HTR-8/SVneo (cell line): ENCODE results near the gene THY1.
"Not testable (repeated sequence)": the region's sequence is repeated elsewhere in the genome, so short reads cannot be mapped to it uniquely, and the experiment has no call there.

ENCODE experiments used
- DNase-seq: peaks from one replicate; pipeline ENCODE4 v3.0.0; 2011; ENCODE audit warnings: low spot score, mixed read lengths; ENCODE audit not compliant: insufficient read length
- FAIRE-seq: peaks from 2 replicates; lab custom pipeline; 2011; peaks lifted over from hg19 to GRCh38; lab: Jason Lieb, UNC

THY1 gene

DNA sequence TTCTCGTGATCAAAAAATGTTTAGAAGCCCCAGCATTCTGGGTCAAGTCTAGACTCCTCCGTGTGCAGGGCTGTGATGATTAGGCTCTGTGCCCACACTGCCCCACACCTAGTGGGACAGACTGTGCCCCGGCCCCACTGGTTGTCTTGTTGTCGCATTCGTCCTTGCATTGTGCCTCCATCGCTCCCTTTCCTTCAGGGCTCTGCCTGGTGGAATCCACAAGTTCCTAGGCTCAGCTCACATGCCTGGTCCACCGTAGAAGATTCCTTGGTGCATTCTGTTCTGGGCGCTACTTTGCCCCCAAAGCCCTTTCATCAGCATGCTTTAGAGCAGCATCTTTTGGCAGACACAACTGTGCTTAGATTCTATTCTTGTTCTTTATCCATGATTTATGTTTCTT is 23.5 kb upstream of the THY1 start:
- no peak for DNase-seq
- FAIRE-seq: no peak

DNA sequence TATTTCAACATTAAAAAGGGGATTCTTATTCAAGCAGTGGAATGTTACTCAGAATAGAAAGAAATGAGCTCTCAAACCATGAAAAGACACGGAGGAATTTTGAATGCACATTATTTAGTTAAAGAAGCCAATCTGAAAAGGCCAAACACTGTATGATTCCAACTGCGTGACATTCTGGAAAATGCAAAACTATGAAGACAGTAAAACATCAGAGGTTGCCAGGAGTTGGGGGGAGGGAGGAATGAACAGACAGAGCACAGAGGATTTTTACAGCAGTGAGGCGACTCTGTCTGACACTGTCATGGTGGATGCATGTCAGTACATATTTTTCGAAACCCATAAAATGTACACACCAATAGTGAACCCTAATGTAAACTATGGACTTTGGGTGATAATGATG is 22.9 kb upstream of the THY1 start:
- DNase-seq (no peak), FAIRE-seq (no peak)

DNA sequence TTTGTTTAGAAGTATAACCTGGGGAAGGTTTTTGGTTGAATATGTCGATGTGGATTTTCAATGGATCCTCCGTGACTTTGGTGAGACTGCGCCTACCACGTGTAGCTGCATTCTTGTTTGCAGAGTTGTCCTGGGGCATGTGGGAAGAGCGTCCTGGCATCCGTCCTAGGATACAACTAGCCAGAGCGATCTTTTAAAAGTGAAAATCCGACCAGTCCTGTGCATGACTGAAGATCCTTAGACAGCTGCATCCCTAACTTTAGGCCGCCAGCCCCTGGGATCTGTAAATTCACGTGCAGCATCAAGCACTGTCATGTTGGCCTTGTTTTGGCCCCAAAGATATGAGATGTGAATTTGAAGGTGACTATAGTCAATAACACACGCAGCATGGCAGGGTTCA is 22.4 kb upstream of the THY1 start:
- FAIRE-seq (no peak), DNase-seq (no peak)

DNA sequence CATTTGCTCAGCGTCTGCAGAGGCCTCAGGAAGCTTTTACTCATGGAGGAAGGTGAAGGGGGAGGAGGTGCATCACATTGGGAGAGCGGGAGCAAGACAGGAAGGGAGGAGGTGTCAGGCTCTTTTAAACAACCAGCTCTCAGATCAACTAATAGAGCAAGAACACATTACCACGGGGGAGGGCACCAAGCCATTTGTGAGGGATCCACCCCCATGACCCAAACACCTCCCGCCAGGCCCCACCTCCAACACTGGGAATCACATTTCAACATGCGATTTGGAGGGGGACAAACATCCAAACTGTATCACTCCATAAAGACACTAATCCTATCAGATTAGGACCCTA is 18.9 kb upstream of the THY1 start:
- no peak for DNase-seq
- FAIRE-seq: no peak

DNA sequence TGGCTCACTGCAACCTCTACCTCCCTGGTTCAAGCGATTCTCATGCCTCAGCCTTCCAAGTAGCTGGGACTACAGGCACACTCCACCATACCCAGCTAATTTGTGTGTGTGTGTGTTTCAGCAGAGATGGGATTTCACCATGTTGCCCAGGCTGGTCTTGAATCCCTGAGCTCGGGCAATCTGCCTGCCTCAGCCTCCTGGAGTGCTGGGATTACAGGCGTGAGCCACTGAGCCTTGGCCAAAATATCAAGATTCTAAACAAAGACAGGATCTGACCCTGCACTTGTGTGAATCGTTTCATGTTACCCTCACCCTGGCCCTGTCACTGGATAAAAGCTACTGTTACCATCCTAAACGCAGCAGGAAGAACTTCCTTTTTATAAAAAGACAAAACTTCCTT is 15.6 kb upstream of the THY1 start:
- FAIRE-seq: no peak

DNA sequence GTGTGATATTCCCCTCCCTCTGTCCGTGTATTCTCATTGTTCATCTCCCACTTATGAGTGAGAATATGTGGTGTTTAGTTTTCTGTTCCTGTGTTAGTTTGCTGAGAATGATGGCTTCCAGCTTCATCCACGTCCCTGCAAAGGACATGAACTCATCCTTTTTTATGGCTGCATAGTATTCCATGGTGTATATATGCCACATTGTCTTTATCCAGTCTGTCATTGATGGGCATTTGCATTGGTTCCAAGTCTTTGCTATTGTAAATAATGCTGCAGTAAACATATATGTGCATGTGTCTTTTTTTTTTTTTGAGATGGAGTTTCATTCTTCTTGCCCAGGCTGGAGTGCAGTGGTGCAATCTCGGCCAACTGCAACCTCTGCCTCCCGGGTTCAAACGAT is 14.5 kb upstream of the THY1 start:
- not testable (repeated sequence) for FAIRE-seq, DNase-seq

More for the DNA sequence above, 15.6 kb upstream of the THY1 start:
- DNase-seq: no peak

DNA sequence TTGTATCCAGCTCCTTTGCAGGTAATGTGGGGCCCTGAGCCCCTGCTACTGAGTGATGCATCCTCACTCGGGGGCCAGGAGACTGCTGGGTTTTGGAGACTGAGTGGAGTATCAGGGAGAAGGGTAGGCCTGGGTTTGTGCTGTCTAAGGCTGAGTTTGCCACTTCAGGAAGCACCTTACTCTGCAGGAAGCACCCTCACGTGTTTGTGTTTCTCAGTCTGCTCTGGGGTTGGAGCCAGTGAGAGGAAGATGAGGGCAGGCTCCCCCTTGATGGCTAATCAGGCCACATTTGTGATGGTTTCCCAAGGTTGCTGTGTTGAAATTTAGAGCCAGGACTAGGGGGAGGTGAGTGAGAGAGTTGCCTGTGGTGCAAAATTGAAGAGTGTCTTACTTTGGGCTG is 13.7 kb upstream of the THY1 start:
- DNase-seq (no peak), FAIRE-seq (no peak)

DNA sequence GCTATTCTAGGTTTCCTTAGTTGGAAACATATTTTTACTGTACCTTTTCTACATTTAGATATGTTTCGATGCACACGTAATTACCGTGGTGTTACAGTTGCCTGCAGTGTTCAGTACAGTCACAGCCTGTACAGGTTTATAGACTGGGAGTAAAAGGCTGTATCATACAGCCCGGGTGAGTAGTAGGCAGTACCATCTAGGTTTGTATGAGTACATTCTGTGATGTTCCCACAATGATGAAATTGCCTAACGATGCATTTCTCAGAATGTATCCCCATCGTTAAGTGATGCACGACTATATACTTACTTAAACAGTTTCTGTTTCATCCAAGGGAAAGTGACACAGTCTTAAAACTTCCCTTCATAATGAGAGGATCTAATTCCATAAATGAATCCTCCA is 13.1 kb upstream of the THY1 start:
- DNase-seq (no peak), FAIRE-seq (no peak)

DNA sequence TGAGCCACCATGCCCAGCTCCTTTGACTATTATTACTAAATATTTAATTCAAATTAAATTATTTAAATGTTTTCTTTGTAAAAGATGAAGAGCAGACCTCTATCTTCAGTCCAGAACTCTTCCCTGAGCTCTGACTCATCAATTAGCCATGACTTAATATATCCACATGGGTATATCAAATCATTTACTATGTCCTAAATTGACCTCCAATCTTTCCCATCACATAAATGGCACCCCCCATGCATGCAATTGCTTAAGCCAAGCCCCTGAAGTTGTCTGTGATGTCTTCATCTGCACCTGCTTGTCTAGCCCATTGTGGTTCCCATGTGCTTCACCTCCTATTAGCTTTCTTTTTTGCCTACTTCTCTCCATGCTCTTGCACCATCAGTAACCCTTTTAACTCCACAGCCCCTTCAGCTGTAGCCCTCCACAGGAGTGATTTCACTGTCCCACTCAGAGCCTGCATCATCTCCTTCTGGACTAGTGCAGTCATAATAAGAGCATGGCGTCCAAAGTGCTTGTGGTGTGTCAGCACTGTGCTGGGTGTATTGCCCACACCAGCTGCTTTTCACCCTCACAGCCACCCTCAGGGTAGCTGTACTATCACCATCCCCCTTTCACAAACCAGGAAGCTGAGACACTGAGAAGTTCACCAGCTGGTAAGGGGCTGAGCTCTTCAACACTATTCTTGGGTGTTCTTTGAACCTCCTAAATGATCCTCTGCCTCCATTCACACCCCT is 11.8 kb upstream of the THY1 start:
- FAIRE-seq (no peak), DNase-seq (no peak)

DNA sequence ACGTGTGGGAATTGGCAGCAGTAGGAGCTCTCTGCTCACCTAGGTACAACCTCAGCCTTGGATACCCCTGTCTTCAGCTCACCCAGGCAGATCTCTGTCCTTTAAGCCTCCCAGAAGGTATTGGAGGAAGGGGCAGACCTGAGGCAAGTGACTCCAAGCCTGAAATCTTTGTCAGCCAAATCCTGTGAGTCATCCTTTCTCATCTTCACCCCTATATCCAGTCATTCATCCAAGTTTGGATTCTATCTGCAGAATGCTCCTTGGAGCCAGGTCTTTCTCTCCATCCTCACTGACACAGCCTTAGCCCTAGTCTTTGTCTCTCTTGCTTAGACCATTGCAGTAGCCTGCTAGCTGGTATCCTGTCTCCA is 10.4 kb upstream of the THY1 start:
- FAIRE-seq: no peak

DNA sequence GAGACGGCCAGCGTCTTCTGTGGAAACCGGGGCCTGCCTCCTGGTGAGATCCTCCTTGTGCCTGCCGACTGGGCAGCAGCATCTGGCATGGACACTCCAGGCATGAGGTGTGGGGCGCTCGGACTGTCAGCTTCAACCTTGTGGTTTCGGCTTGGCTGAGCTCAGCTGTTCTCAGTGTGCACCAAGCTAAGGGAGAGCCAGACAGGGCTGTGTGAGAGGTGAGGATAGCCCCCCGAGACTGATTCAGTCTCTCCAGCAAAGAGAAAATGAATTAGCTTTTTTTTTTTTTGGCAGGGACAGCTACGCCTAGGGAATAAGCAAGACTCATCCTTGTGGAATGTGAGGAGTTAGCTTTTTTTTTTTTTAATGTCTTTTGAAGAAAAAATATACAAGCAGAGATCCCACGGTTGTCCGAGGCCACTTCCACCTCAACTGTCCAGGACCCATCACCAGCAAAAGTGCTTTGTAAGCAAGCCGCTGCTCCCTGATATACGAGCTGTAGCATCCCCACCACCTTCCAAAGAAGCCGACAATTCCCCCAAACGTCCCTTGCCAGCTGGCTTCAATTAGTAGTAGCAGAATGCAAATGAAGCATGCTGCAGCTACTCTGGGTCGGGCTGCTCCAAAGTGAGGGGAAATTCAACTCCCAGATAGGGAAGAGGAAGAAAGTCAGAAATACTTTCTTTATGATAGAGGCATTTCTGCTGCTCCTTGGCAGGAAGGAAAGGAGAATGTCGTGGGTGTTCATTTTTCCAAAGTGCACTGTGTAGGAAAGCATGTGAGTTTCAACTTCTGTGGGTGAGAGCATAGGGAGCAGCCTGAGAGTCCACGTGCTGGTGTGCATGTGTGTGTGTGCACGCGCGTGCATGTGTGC is 9.7 kb upstream of the THY1 start:
- peak; percentile 66 for DNase-seq
- peak; percentile 13 for FAIRE-seq

More for the DNA sequence above, 10.4 kb upstream of the THY1 start:
- DNase-seq: peak; percentile 38

DNA sequence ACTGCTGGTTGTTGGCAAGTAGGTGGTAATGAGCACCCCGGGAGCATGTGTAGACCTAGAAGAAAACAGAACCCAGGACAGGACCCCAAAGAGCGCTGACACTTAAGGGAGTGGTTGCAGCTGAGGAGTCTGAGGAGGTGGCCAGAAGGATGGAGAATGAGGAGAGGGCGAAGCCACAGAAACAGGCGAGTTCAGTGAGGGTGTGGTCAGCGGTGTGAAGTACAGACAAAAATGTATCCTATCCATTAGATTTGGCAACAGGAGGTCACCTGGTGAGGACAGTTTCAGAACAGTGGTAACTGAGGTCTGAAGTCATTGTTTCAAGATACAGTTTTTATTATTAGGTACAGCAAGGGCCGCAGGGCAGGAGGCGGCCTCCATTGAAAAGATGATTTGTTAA is 8.6 kb upstream of the THY1 start:
- no peak for FAIRE-seq
- DNase-seq: no peak

DNA sequence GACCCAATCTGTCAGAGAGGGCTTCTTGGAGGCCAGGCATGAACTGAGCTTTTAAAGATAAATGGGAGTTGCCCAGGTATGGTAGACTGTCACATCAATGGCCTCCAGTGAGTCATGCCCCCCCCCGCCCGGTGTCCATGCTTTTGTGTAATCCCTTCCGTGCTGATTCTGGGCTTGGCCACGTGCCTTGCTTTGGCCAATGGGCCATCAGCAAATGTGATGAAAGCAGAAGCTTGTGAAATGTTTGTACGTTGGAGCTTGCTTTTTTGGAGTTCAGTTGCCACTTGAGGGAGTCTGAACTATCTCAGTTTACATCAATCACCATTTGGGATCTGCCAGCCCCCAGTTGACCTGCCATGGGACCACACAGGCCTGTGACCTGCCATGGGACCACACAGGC is 4.3 kb upstream of the THY1 start:
- no peak for DNase-seq
- FAIRE-seq: no peak

DNA sequence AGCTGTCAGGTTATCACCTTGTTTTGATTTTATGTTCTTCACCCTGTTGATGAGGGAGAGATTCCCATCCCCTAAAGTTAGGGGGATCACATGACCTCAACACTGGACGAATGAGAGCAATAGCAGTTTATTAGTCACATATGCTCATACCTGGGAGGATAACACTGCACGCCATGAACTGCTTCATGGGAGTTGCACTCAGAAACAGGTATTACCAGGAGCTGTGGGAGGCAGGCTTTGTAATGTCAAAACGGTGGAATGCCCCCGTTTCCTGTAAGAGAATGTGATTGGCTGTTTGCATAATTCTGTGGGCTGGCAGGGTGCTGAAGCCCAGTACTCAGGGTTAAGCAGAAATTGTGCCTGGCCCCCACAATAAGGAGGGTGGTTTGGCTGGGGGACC is 3.2 kb upstream of the THY1 start:
- no peak for DNase-seq
- FAIRE-seq: peak; percentile 23

DNA sequence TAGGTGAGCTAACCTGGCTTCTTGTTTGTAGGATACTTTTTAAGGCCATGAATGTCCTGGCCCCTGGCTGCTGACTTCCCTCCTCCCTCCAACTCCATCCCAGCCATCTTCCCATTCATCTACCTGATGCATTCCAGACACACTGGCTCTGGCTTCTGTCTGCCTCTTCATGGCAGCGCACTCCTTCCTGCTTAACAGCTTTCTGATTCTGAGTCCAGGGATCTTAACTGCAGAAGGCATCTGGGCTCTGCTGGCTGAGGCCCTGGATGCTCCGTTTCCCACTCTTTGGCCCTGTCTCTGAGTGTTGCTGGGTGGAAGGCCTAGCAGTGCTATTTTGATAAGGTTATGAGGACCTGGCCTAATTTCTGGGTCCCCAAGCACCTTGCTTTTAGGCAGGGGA is 1.8 kb upstream of the THY1 start:
- no peak for FAIRE-seq

DNA sequence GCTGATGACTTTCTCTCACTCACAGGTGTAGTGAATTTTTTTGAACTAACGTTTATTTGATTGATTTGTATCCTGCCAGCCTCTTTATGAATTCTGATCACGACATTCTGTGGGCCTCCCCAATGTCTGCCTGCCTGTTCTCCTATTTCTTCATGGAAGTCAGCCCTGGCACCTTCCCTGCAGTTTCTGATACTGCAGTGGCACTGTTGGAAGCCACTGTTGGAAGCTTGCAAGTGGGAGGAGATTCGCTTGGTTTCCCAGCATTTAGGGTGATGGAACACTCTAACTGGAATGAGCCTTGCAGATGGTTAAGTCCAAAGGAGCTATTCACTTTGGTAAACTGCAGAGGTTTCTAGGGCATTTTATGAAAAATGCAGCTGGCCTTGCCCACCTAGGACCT is 1.3 kb upstream of the THY1 start:
- DNase-seq (no peak), FAIRE-seq (no peak)

More for the DNA sequence above, 1.8 kb upstream of the THY1 start:
- DNase-seq: no peak

DNA sequence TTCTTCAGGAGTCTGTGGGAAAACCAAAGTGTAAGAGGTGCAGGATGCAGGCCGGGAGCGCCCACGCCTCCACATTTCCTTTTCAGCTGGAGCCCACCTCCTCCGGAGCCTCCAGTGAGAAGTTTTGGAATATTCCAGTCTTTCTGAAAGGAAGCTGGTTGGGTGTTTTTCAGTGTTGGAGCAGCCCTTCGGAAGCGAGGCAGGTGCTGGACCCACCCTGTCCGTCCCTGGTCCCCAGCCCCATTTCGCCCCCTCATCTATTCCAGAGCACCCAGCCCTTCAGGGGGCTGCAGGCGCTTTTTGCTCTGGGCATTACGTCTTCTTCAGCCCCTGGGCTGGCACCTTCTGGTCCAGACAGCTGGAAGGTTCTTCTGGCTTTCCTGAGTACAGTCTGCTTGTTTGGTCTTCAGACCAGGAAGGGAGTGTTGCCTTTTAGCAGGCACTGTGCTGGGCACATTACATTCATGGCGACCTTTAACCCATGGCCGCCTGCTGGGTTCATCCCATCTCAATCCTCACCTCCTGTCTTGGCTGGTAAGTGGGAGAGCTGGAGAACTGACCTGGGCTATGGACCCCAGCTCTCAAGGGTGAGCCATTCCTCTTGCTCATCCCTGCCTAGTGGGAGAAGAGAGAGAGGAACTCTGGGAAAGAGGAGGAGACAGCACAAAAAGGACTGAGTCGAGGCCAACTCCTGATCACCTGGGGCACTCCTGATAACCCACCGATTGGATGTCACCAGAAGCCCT is 710 bp upstream of the THY1 start:
- DNase-seq (no peak), FAIRE-seq (no peak)

DNA sequence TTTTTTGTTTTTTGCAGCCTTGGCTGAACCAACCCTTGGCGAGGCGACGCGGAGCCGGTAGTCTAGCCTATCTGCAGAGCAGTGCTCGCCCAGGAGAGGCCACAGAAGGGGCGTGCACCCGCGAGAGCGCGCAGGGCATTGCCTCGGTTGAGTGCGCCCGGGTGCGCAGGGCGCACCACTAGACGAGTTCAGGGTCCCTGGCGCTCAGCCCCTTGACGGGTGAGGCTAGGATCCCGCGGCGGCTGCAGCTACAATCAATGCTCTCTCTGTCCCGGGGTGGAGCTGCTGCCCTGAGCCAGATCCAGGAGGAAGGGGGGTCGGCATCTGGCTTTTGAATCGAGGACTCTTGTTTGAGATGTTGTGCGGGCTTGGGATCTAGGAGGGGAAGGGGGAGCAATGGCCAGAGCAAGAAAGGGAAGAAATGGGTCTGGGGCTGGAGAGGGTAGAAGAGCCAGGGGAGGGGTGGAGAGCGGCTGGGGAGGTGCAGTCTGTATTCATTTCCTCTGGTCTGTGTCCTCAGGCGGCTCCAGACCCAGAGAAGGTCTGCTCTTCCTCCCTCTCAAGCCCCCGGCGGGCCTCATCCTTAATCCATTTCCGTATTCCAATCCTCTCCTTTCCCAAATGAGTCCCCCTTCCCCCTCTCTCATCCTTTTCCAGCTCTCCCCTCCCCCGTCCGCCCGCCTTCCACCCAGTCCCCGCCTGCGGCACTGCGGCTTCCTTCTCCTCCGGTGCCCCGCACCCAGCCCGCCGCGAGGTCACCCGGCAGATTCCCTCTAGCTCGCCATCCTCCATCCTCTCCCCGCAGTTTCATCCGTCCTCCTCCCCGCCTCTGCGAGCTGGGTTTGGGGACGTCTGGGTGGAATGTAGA is 797 bp downstream of the THY1 start:
- FAIRE-seq (peak; percentile 23), DNase-seq (no peak)

DNA sequence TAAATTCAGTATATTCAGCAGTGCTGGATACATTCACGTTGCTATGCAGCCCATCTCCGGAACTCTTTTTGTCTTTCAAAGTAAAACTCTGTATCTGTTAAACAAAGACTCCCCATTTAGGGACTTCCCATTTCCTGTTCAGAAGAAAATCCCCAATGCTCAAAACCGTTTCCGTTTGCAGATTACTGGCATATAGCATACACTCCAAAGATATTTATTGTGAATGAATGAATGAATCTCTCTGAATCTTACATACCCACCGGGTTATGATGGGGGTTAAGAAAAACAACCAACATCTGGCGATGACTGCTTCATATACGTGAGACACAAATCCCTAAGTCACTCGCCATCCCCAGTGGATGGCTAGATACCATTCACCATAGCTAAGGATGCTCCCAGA is 1.6 kb downstream of the THY1 start:
- no peak for DNase-seq
- FAIRE-seq: no peak

DNA sequence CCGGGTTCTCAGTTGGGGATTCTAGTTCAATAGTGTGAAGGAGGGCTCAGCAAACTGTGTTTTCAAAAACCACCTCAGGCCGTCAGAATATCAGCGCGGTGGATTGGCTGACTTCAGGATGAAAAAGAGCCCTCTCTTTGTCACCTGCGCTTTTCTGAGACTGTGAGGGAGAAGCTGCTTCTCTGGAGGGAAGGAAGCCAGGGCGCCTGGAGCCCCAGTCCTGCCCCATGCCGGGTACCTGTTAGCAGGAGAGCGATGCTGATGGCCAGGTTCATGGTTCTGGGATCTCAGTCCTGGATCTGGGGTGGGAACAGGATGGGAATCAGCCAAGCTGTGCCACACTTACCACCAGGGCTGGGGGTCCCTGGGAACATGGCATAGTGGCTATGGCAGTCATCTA is 2.3 kb downstream of the THY1 start:
- DNase-seq: no peak
- FAIRE-seq: no peak
